Mesenchymal stem cell (in vitro differentiated cells and primary cell): ENCODE data around the gene DDAH1.

ENCODE experiments used
- DNase-seq: peaks from one replicate; pipeline ENCODE4 v3.0.0-alpha.2; 2013
- H2AFZ ChIP-seq: one replicate; pipeline ENCODE4 v1.6.1; 2013; ENCODE audit warnings: low read depth, mild to moderate bottlenecking, control low read depth, inconsistent platforms, low read length, moderate library complexity
- H2AK5ac ChIP-seq: 2 replicates; pipeline ENCODE4 v1.6.1; 2013; ENCODE audit warnings: low read length, moderate library complexity, mild to moderate bottlenecking, inconsistent platforms; ENCODE audit not compliant: severe bottlenecking
- H2BK120ac ChIP-seq: one replicate; pipeline ENCODE4 v1.6.1; 2013; ENCODE audit warnings: low read depth, mild to moderate bottlenecking, inconsistent platforms, low read length, moderate library complexity
- H2BK12ac ChIP-seq, 2 experiments: one replicate each; pipeline ENCODE4 v1.6.1; 2013; ENCODE audit warnings: inconsistent platforms in 2 of 2, low read length in 2 of 2, mild to moderate bottlenecking in 2 of 2, moderate library complexity in 2 of 2, control low read depth in 1 of 2
- H2BK15ac ChIP-seq: one replicate; pipeline ENCODE4 v1.6.1; 2013; ENCODE audit warnings: mild to moderate bottlenecking, low read depth, inconsistent platforms; ENCODE audit not compliant: poor library complexity, severe bottlenecking
- H2BK5ac ChIP-seq: 2 replicates; pipeline ENCODE4 v1.6.1; 2013; ENCODE audit warnings: low read depth, mild to moderate bottlenecking, low read length, control low read depth, inconsistent platforms; ENCODE audit not compliant: poor library complexity, severe bottlenecking
- H3K14ac ChIP-seq, 2 experiments: one replicate each; pipeline ENCODE4 v1.6.1; 2013; ENCODE audit warnings: inconsistent platforms in 2 of 2, low read length in 2 of 2, control low read depth in 1 of 2, mild to moderate bottlenecking in 1 of 2, moderate library complexity in 1 of 2
- H3K18ac ChIP-seq, 2 experiments: one replicate each; pipeline ENCODE4 v1.6.1; 2013; ENCODE audit warnings: inconsistent platforms in 2 of 2, low read length in 2 of 2, control low read depth in 1 of 2, low read depth in 1 of 2, mild to moderate bottlenecking in 1 of 2
- H3K23ac ChIP-seq, 2 experiments: one replicate each; pipeline ENCODE4 v1.6.1; 2013; ENCODE audit warnings: inconsistent platforms in 2 of 2, low read length in 2 of 2, mild to moderate bottlenecking in 2 of 2, moderate library complexity in 2 of 2, control low read depth in 1 of 2
- H3K27ac ChIP-seq: 2 replicates; pipeline ENCODE4 v1.5.1; 2013; ENCODE audit warnings: mild to moderate bottlenecking, moderate library complexity, low read length, control low read depth, inconsistent platforms; ENCODE audit not compliant: poor library complexity, severe bottlenecking
- H3K27me3 ChIP-seq, 2 experiments: 2 replicates each; pipeline versions ENCODE4 v1.6.1 to v1.7.0; 2013; ENCODE audit warnings: low read length in 2 of 2, mild to moderate bottlenecking in 2 of 2, moderate library complexity in 2 of 2, control low read depth in 1 of 2, inconsistent platforms in 1 of 2; ENCODE audit not compliant: control insufficient read depth in 1 of 2, insufficient read depth in 1 of 2
- H3K36me3 ChIP-seq, 2 experiments: 2 replicates each; pipeline versions ENCODE4 v1.6.1 to v1.7.0; 2013; ENCODE audit warnings: low read length in 2 of 2, control low read depth in 1 of 2, inconsistent platforms in 1 of 2, low read depth in 1 of 2, mild to moderate bottlenecking in 1 of 2; ENCODE audit not compliant: insufficient read depth in 2 of 2, control insufficient read depth in 1 of 2
- H3K4ac ChIP-seq, 2 experiments: one replicate each; pipeline ENCODE4 v1.6.1; 2013; ENCODE audit warnings: inconsistent platforms in 2 of 2, low read length in 2 of 2, mild to moderate bottlenecking in 2 of 2, moderate library complexity in 2 of 2, control low read depth in 1 of 2, low read depth in 1 of 2
- H3K4me1 ChIP-seq: 2 replicates; pipeline ENCODE4 v1.6.1; 2013; ENCODE audit warnings: low read depth, low read length, control low read depth; ENCODE audit not compliant: control insufficient read depth, insufficient read depth
- H3K4me2 ChIP-seq: 2 replicates; pipeline ENCODE4 v1.6.1; 2013; ENCODE audit warnings: low read length, mild to moderate bottlenecking, inconsistent platforms; ENCODE audit not compliant: poor library complexity, severe bottlenecking
- H3K4me3 ChIP-seq, 2 experiments: 2 replicates each; pipeline versions ENCODE4 v1.5.1 to v1.7.0; 2013; ENCODE audit warnings: low read length in 2 of 2, mild to moderate bottlenecking in 2 of 2, control low read depth in 1 of 2, low read depth in 1 of 2; ENCODE audit not compliant: insufficient read depth in 1 of 2
- H3K79me1 ChIP-seq: replicated peaks from 2 replicates; pipeline ENCODE4 v1.6.1; 2013; ENCODE audit warnings: mild to moderate bottlenecking, control low read depth, low read length, inconsistent platforms; ENCODE audit not compliant: poor library complexity, severe bottlenecking
- H3K9ac ChIP-seq: 2 replicates; pipeline ENCODE4 v1.7.0; 2013; ENCODE audit warnings: mild to moderate bottlenecking, low read length, moderate library complexity
- H3K9me3 ChIP-seq: 2 replicates; pipeline ENCODE4 v1.7.0; 2013; ENCODE audit warnings: mild to moderate bottlenecking, low read length; ENCODE audit not compliant: control insufficient read depth
- H4K8ac ChIP-seq: one replicate; pipeline ENCODE4 v1.6.1; 2013; ENCODE audit warnings: inconsistent platforms, mild to moderate bottlenecking, low read length, moderate library complexity
- H4K91ac ChIP-seq: one replicate; pipeline ENCODE4 v1.6.1; 2013; ENCODE audit warnings: mild to moderate bottlenecking, low read length, inconsistent platforms
- WGBS: methylation state at CpG from one replicate; pipeline ENCODE4 v1.1.7; 2013; ENCODE audit warnings: mixed read lengths; 5-methylcytosine and 5-hydroxymethylcytosine counted together

DDAH1 gene

GRCh38 chr1:85295006-85295431 lies 169.9 kb downstream of the DDAH1 start:
- H3K9me3 ChIP-seq = no peaks in the 10 kb centered on the region
- H2BK5ac ChIP-seq = no peak overlapping the region
- WGBS = 3% methylated on average over 3 of the region's 3 CpGs

GRCh38 chr1:85290826-85291225 lies 174.1 kb downstream of the DDAH1 start:
- Histone ChIP-seq H3K36me3 (no peaks in the 10 kb centered on the region), H3K9ac (no peak overlapping the region), H3K79me1 (no peaks in the 10 kb centered on the region), H4K8ac (no peak overlapping the region), H2AK5ac (peak overlapping the region; percentile 50), H3K4me3 (no peak overlapping the region), H3K23ac (no peak overlapping the region), H3K9me3 (no peaks in the 10 kb centered on the region), H3K4me2 (no peak overlapping the region), H2BK120ac (no peak overlapping the region), H2AFZ (no peak overlapping the region), H2BK5ac (no peak overlapping the region), H2BK12ac (no peak overlapping the region), H2BK15ac (no peak overlapping the region), H3K27ac (peak overlapping the region; percentile 7), H3K4me1 (peaks cover 15% of the 10 kb centered on the region), H3K14ac (no peak overlapping the region), H4K91ac (no peak overlapping the region), H3K18ac (no peak overlapping the region), H3K4ac (no peak overlapping the region), H3K27me3 (no peaks in the 10 kb centered on the region)
- no peak for DNase-seq
- WGBS = 100% methylated on average over 2 of the region's 2 CpGs

More at GRCh38 chr1:85295006-85295431, 169.9 kb downstream of the DDAH1 start:
- Histone ChIP-seq H2BK12ac (no peak overlapping the region), H2AFZ (no peak overlapping the region), H2BK120ac (no peak overlapping the region), H3K4me3 (no peak overlapping the region), H3K18ac (no peak overlapping the region), H3K4ac (no peak overlapping the region), H3K14ac (no peak overlapping the region), H4K8ac (no peak overlapping the region), H2AK5ac (no peak overlapping the region), H3K23ac (no peak overlapping the region), H3K36me3 (no peaks in the 10 kb centered on the region), H3K27me3 (no peaks in the 10 kb centered on the region), H3K79me1 (no peaks in the 10 kb centered on the region), H3K4me2 (no peak overlapping the region), H3K4me1 (peaks cover 21% of the 10 kb centered on the region), H3K9ac (no peak overlapping the region), H3K27ac (peak overlapping the region; percentile 64), H2BK15ac (no peak overlapping the region), H4K91ac (no peak overlapping the region)
- DNase-seq = no peak

GRCh38 chr1:85289848-85290335 lies 175.1 kb downstream of the DDAH1 start:
- H3K14ac ChIP-seq = no peak overlapping the region
- DNase-seq = no peak
- H2AK5ac ChIP-seq = no peak overlapping the region
- H3K27me3 ChIP-seq = no peaks in the 10 kb centered on the region
- H2BK120ac ChIP-seq = no peak overlapping the region
- H3K27ac ChIP-seq = peak overlapping the region; percentile 24
- H2BK15ac ChIP-seq = no peak overlapping the region
- no peak overlapping the region for H3K4me2 ChIP-seq
- H3K4ac ChIP-seq = no peak overlapping the region
- no peaks in the 10 kb centered on the region for H3K79me1 ChIP-seq
- no peak overlapping the region for H2AFZ ChIP-seq
- peak overlapping the region in 1 of 2 experiments; percentile 18 for H3K4me3 ChIP-seq
- peak overlapping the region in 1 of 2 experiments; percentile 14 for H3K18ac ChIP-seq
- H4K8ac ChIP-seq = no peak overlapping the region
- no peak overlapping the region for H4K91ac ChIP-seq
- H3K4me1 ChIP-seq = peaks cover 11% of the 10 kb centered on the region
- H2BK5ac ChIP-seq = no peak overlapping the region
- H3K36me3 ChIP-seq = no peaks in the 10 kb centered on the region
- no peaks in the 10 kb centered on the region for H3K9me3 ChIP-seq
- H2BK12ac ChIP-seq = no peak overlapping the region
- no peak overlapping the region for H3K23ac ChIP-seq
- WGBS = 60% methylated on average over 1 of the region's 4 CpGs
- no peak overlapping the region for H3K9ac ChIP-seq

GRCh38 chr1:85289207-85289847 lies 175.6 kb downstream of the DDAH1 start:
- no peak overlapping the region for H2AK5ac ChIP-seq
- no peak overlapping the region for H2BK12ac ChIP-seq
- peak; percentile 89 for DNase-seq
- no peak overlapping the region for H2BK120ac ChIP-seq
- no peak overlapping the region for H3K23ac ChIP-seq
- no peak overlapping the region for H2BK5ac ChIP-seq
- no peak overlapping the region for H3K18ac ChIP-seq
- H3K4me2 ChIP-seq = no peak overlapping the region
- H3K14ac ChIP-seq = no peak overlapping the region
- H3K27me3 ChIP-seq = no peaks in the 10 kb centered on the region
- no peak overlapping the region for H3K9ac ChIP-seq
- H3K79me1 ChIP-seq = peaks cover 2% of the 10 kb centered on the region
- H3K36me3 ChIP-seq = no peaks in the 10 kb centered on the region
- H3K4ac ChIP-seq = no peak overlapping the region
- H2AFZ ChIP-seq = no peak overlapping the region
- no peak overlapping the region for H2BK15ac ChIP-seq
- H3K4me3 ChIP-seq = peak overlapping the region in 1 of 2 experiments; percentile 18
- H4K91ac ChIP-seq = no peak overlapping the region
- H3K4me1 ChIP-seq = peaks cover 11% of the 10 kb centered on the region
- H3K27ac ChIP-seq = peak overlapping the region; percentile 24
- no peaks in the 10 kb centered on the region for H3K9me3 ChIP-seq
- H4K8ac ChIP-seq = no peak overlapping the region
- WGBS = 68% methylated on average over 8 of the region's 9 CpGs
